Gastroesophageal sphincter (tissue), 3 donors: ENCODE results near the gene FAAH2.

ENCODE experiments used
- POLR2AphosphoS5 ChIP-seq: sonication (generic); formaldehyde crosslinking; IDR thresholded peaks from one replicate; pipeline ENCODE4 v1.6.1; 2017; ENCODE audit warnings: antibody characterized with exemption
- TF ChIP-seq, protein P1 (sequence below), 4 experiments: fragments of 200-600 bp in 2 of 4; fragments of 450-650 bp in 2 of 4; sonication (generic) in 1 of 4; IDR thresholded peaks; one replicate each; pipeline ENCODE4 v1.5.1; 2017 to 2019; ENCODE audit warnings: antibody characterized with exemption in 4 of 4, mild to moderate bottlenecking in 2 of 4, moderate library complexity in 2 of 4

DNA sequence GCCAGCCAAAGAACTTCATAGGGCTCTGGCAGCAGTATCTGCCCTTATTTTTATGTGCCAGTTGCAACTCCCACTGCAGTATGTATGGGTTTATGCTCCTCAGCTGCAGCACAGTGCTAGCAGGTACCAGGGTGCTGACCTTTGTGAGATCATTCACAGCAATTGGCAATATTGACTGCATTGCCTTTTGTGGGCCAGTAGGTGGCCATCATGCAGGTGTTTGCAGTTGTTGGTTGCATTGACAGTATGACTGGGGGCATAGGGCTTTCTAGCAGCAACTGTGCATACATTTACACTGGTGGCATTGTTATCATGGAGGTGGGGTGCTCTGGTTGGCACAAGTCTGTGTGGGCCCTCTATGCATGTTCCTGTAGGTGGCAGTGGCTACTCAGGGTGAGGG, 42.5 kb downstream of the FAAH2 start:
- no peak for TF ChIP-seq POLR2AphosphoS5
- TF ChIP-seq, protein P1, sequence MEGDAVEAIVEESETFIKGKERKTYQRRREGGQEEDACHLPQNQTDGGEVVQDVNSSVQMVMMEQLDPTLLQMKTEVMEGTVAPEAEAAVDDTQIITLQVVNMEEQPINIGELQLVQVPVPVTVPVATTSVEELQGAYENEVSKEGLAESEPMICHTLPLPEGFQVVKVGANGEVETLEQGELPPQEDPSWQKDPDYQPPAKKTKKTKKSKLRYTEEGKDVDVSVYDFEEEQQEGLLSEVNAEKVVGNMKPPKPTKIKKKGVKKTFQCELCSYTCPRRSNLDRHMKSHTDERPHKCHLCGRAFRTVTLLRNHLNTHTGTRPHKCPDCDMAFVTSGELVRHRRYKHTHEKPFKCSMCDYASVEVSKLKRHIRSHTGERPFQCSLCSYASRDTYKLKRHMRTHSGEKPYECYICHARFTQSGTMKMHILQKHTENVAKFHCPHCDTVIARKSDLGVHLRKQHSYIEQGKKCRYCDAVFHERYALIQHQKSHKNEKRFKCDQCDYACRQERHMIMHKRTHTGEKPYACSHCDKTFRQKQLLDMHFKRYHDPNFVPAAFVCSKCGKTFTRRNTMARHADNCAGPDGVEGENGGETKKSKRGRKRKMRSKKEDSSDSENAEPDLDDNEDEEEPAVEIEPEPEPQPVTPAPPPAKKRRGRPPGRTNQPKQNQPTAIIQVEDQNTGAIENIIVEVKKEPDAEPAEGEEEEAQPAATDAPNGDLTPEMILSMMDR (IDR thresholded peaks at IDR 0.05), result no peak
